Stimulated activated CD4-positive, alpha-beta T cell treated with anti-CD3 and anti-CD28 coated beads, Interleukin-2, amount 100 ng/mL, for 24 hours (primary cell): ENCODE data around the gene UBE2G1.
"Not testable (repeated sequence)": the region's sequence is repeated elsewhere in the genome, so short reads cannot be mapped to it uniquely, and the experiment has no call there.

Experiments used
- DNase-seq, 2 donors: peaks; one replicate each; pipeline ENCODE4 v3.0.0-alpha.2; 2020

The UBE2G1 gene

DNA sequence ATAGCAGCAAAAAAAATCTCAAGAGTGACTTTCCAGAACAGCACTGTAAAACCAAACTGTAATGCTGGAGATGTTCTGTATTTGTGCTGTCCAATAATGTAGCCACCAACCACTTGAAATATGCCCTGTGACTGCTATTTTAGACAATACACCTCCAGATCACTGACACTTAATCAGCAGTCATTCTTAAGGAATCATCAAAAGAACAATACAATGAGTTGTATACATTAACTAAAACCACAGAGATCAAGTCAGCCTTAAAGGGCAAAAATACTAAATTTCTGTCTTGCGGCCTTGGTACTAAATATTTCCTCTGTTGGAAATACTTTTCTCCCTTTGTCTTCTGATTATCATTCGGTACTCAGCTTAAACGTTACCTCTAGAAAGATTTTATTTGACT lies 69.1 kb downstream of the UBE2G1 start:
- DNase-seq: no peak

DNA sequence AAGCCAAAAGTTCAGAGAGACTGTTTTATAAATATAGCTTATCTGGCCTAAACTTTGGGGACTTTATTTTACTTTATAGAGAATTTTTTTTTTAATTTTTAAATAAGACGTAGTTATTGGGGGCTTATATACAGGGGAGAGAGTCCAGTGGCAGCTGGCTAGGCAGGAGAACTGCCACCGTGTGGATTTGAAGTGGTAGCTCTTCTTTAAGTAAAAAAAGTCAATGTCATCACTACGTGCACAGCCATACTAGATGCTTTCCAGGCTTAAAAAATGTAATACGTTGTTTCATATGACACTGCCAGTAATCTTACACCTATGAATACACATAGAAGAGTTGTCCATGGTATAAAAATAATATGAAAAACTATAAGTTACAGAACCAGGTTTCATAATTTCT lies 70.8 kb downstream of the UBE2G1 start:
- DNase-seq: no peak

DNA sequence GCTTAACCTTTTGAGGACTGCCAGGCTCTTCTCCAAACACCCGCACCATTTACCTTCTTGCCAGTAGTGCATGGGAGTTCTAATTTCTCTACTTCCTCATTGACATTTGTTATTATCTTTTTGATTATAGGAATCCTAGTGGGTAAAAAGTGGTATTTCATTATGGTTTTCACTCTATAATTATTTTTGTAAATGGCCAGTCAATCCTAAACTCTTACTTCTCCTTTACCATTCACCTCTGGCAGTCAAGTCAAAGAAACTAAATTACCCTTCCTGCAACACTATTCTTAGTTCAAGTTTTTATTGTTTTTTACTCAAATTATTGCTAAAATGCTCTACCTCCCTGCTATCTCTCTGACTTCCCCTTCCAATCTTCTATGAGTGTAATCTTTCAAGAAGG lies 72.9 kb downstream of the UBE2G1 start:
- DNase-seq: no peak

DNA sequence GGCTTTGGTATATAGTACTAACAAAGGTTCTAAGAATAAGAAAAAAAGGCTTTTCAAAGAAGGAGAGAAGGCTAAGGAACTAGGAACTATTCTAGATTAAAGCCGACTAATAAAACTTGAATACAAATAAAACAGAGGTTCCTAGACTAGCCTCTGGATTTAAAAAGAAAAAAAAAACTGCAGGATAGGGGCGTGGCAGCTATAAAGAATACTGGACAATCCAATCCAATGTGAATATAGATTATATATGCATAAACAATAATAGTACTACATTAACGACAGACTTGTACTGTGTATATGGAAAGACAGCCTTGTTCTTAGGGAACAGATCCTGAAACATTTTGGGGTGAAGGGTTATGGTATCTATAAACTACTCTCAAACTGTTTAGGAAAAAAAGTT lies 78.8 kb downstream of the UBE2G1 start:
- DNase-seq: no peak

DNA sequence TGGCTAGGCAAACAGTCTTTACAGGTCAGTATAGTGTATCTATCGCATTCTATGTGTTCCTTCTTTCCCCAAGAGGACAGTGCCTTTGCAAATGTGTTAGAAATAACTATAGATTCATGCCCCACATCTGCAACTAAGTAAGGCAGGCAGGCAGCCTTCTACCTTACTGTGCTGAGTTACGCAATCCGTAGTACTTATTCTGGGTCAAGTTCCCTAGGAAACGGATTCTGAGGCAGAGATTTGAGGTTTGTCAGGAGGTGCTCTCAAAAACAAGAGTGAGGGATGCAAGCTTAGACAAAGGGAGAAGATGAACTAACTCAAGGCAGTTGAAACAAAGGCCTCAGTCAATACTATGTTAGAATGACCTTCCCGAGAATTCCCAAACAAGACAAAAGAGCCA lies 90.0 kb downstream of the UBE2G1 start:
- DNase-seq: no peak

DNA sequence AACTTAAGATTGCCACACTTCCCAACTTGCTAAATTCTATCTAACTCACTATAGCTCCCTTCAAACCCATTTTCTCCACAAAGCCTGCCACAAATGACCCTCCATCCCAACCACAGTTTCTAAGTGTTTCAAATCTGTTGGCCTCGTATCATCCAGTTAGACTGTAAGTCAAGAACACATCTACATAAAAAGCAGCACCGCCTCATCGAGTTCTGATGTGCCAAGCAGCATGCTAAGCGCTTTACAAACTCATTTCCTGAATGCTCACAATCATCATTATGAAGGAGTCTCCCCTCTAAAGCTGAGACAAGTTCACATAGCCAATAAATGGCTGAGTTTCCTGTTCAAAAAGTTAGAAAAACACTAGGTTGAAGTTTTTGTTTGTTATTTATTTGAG lies 93.5 kb downstream of the UBE2G1 start:
- no peak for DNase-seq

DNA sequence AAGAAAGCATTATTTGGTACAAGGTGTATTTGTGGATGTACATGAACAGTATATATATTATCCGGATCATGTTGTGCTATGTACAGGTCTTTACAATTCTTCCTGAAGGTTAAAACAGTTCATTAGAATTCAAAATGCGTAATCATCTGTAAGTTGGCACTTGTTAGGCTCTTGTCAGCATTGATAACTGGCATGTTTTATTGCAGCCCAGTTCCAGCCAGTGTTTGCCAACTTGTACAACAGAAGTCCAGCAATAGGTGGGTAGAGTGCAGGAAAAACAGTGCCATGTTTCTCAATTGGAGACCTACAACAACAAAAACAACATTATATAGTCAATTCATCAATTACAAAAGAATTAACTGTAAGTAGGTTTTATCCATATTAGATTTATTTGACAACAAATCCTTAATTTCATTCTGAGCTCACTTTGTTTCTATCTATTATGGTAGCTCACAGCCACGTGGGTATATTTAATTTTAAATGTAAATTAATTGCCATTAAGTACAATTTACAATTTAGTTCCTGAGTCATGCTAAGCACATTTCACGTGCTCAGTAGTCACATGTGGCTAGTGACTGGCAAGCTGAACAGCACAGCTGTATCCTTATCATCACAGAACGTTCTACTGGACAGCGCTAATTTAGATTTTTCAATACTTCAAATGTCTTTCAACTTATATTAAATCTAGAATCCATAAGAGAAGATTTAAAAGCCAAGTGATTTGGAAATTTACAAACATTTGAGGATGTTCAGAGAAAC lies 94.1 kb downstream of the UBE2G1 start:
- DNase-seq: no peak

DNA sequence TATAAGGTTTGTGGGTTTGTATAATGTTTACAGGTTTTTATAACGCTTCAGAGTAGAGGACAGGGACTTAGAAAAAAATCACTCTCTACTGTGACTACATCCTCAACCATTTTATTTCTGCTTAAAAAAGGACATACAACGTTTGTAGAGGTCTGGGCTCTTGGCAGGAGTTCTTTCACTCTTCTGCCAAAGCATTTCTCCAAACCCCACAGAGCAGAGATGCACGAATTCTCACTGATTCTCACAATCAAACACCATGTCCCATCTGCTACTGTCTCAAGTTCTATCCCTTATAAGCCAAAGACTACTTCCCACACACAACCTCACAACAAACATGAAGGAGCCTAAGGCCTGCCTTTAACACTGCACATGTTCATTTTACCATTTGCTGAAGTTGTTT lies 95.7 kb downstream of the UBE2G1 start:
- no peak for DNase-seq

DNA sequence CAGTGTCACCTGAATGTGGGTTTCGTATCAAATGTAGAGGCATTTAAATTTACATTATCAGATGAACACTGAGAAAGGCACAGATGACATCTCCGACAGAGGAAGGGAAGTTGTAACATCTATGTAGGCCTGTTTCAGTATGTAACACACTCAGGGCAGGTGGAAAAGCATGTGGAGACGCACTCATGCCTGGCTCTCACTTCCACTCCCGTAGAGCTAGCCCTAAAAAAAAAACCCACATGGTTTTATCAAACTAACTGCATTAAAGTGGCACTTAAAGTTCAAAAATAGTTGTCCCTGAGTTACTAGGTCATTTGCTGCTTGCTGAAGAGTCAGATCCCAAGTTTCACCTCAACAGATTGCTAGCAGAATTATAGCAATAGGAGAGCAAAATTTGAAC lies 96.6 kb downstream of the UBE2G1 start:
- DNase-seq: no peak

DNA sequence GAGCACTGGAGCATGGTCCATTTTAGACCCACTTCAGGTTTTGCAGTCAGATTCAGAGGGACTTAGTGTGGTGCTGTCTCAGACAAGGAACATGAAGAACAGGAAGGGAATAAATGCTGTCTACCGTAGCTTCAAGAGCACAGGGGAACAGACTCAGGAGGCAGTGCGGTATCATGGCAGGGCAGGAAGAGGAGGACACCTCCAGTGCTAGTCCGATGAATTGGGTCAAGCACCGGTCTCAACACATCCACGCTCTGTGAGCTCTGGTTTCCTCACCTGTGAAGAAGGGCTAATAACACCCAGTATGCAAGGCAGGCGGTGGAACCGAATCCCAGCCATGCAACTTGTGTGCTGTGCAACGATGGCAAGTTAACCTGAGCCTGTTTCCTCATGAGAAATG lies 99.1 kb downstream of the UBE2G1 start:
- DNase-seq: no peak

DNA sequence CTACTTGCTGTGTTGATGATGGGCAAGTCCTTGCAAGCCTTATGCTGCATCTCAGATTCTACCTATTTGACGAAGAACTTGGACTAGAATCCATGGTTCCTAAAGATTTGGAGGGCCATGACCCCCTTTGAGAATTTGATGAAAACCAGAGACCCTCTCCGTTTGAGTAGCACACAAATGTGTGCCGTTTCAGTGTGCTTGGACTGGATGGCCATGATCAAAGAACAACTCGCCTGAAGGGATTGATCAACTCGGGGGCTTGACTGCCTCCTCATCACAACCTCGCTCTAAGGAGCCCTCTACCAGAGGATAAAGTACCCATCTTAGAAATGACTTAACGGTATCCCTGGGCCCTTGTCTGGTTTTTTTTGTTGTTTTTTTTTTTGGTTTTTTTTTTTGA lies 99.9 kb downstream of the UBE2G1 start:
- DNase-seq: no peak

DNA sequence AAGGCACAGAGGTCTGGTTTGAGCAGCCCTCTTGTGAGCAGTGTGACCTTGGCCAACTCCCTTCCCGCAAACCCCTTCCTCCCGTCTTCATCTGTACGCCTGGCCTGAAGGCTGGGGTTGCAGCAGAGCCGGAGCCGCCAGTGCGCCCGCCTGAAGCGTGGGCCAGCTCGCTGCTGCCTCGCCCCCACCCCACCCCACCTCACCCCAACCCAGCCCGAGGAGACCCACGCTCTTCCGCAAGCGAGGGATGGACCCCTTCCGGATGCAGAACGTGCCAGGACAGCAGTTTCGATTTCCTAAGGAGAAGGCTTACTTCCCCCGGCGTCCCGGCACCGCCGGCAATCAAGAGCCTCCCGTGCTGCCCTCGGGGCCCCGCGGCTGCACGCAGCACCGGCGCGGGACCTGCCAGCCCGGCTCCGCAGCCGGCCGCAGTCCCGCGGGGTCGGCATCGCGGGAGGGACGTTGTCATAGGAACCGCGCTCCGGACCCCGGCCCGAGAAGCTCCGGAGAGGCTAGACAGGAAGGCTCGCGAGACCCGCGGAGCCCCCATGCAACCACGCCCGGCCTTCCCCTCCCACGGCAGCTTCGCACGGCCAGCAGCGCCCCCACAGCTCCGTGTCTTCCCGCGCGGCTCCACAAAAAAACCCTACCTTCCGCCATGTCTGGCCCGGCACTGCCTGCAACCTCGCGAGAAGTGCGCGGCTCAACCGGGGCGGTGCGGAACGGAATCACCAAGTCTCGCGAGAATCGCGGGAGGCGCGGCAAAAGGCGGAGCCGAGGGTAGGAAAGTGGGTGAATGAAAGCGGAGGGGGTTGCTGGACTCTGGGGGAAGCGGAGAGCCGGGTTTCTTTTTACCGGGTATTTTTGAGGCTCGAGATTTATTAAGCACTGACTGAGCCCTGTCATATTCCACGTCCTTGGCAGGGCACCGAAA lies 102.9 kb downstream of the UBE2G1 start, which contains the start of gene ANKFY1:
Gene ANKFY1 (minus strand): TSS at position 698 of the 934 bp plus-strand sequence. CDS start 38 bp downstream, at position 660.
- peak; percentile 98 to 99 for DNase-seq

DNA sequence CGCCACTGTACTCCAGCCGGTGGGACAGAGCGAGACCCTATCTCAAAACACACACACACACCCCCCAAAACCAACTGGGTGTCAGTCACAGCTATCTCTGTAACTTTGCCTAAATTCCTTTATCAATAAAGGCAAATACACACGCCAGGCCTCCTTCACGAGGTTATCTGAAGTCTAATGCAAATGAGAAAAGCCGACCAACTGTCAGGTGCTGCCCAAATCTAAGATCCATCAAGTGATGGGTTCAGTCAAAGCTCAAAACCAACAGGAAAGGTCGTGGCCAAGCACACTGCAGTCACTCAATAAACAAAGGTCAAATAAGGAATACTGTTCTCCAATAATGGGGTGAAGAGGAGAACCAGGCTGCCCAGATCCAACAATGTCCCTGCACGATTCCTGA lies 103.8 kb downstream of the UBE2G1 start:
- DNase-seq: no peak

DNA sequence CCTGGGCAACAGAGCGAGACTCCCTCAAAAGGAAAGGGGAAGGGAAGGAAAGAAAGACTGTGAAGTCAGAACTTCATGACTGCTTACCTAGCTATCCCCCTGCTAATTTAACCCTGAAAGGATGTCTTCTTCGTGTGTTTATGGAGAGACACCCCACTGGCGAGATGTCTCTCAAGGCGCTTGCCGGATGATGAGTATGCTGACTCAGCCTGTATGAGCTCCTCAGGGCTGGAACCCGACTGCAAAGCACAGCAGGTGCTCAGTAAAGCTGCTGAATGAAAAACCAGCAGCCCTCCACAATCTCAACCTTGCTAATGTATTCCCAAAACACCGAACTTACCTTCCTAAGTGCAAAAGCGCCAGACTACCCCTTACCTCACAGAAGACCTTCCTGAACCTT lies 105.0 kb downstream of the UBE2G1 start:
- DNase-seq: no peak

DNA sequence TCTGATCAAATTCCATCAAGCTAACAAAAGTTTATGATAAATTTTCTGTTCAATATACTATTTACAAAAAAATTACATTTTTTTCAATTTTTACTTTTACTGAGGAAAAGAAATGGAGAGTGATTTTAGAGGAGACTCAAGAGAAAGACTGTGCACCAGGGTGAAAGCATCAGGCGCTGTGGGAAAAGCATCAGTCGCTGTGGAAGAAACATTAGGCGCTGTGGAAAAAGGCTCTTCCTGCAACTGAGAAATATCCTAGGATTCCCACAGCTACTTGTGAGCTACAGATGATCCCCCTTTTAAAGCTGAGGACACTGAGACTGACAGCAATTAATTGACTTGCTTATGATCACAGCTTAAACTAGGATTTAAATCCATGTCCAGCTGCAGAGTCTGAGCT lies 107.6 kb downstream of the UBE2G1 start:
- no peak for DNase-seq

DNA sequence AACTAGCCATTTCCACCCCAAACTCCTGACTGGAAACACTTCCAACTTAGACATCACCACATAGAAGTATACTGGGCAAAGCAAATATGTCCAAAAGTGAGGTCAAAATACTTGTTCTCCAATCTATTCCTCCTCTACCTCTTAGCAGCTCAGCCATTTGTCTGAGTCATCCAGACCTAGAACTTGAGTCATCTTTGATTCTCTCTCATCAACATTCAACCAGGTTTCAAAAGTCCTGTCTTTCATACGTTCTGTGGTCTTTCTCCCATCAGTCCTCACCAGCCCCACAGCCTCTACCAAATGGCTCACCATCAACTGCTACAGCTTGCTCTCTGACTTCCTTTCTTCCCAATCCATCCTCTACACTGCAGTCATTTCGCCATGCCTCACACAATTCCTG lies 109.5 kb downstream of the UBE2G1 start:
- no peak for DNase-seq

DNA sequence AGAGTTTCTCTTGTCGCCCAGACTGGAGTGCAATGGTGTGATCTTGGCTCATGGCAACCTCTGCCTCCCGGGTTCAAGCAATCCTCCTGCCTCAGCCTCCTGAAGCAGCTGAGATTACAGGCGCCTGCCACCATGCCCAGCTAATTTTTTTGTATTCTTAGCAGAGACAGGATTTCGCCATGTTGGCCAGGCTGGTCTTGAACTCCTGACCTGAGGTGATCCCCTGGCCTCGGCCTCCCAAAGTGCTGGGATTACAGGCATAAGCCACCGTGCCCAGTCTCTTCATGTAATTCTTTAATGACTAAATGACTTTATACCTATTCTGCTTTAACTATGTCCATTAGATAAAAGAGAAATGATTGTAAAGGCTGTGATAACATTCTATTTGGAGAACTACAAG lies 111.2 kb downstream of the UBE2G1 start:
- DNase-seq: not testable (repeated sequence)

DNA sequence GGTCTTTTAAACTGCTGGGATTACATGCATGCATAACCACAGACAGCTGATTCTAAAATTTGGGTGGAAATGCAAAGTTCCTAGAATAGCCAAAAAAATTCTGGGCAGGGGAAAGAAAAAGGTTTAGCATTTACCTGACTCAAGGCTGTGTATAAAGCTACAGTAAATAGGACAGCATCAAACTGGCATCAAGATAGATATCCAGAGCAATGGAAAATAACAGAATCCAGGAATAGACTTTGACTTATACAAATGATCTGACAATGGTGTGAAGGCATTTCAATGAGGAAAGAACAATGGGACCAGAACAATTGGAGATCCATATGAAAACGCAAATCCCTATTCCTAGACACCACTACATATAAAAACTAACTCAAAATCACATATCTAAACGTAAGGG lies 115.6 kb downstream of the UBE2G1 start:
- DNase-seq: no peak

DNA sequence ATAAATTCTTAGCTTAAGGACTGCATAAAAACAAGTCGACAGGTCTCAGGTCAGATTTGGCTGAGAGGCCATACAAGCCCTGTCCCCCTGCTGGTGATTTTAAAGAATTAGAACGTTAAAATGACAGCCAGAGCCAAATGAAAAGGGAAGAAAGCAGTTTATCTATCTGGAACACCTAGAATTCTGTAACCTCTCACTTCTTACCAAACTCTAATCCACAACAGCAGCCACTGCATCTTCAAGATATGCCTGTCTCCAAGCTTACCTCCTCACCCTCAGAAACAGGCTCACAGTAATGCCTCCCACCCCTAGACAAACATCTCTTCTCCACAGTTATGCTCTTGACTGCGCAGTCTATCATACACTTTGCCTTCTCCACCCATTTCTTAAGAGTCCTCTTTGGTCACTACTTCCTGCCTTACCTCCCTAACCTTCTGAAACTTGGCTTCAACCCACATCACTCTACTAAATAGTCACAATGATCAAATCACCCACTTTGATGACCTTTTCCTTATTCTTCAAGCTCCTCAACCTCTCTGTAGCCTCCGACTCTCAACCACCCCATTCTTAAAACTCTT lies 116.9 kb downstream of the UBE2G1 start:
- DNase-seq: no peak

DNA sequence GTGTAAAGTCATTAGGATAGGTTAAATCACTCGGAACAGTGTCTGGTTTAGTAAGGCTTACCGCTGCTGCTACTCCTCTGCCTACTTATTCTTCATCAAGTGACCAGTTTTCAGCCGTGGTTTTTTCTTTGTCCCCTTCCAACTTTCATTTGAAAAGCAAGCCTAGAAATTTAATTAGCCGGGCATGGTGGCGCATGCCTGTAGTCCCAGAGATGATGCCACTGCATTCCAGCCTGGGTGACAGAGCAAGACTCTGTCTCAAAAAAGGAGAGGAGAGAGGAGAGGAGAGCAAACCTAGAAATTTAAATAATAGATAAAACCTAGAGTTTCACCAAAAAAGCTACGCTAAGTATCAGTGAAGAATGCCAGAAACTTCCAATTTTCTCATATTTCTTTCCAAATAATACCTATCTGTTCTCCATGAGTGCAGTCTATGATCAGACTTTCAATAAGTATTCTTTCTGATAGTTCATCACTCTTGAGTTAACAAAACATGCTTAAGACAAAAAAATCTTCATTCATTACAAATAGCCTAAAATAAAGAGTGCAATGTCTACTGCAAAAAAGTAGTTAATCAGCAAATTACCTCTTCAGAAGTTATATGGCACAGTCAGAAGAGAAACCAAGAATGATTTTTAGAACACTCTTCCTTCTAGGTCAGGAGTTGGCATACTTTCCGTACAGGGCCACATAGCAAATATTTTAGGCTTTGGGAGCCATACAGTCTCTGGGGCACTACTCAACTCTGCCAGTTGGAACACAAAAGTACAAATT lies 117.8 kb downstream of the UBE2G1 start:
- DNase-seq: no peak

DNA sequence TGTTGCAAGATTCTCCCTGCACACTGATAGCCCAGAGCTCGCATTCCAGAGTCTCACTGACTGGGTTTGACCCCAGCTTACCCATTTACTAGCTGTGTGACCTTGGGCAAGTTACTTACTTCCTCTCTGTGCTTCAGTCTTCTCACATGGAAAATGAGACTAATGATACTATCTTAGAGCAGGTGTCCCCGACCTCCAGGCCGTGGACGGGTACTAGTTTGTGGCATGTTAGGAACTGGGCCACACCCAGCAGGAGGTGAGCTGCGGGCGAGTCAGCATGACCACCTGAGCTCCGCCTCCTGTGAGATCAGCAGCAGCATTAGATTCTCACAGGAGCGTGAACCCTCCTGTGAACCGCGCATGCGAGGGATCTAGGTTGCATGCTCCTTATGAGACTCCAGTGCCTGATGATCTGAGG lies 118.5 kb downstream of the UBE2G1 start:
- DNase-seq: no peak

DNA sequence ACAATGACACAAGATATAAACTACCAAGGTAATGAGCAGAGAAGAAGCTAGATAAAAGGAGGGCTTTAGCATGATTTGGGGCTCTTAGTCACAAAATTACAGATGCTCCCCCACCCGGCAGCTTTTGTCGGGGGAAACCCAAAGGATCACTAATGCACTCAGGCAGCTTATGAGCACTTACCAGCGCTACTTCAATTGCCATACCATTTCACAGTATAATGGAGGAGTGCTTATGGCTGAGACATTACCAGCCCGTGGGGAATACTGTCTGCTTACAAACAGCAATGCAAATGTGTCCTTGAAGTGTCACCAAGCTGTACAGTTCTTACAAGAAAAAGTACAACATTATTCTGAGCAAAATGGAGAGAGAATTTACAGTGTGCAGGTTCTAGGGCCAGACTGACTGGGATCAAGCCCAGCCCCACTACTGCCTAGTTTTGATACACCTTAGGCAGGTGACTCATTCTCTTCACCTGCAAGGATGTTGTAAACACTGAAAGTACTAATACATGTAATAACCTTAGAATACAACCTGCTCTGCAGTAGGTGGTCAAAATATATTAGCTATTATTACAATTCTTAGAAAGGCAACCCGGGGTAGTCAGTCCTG lies 119.0 kb downstream of the UBE2G1 start:
- no peak for DNase-seq

DNA sequence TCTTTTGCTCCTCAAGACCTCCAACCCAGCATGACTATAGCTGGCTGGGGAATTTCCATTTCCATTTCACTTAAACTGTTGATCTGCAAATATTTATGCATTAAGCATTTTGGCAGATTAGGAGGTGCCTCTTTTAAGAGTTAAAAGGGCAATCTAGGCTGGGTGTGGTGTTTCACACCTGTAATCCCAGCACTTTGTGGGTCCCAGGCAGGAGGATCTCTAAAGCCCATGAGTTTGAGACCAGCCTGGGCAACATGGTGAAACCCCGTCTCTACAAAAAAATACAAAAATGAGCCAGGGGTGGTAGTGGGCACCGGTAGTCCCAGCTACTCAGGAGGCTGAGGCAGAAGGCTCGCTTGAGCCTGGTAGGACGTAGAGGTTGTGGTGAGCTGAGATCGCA lies 119.8 kb downstream of the UBE2G1 start:
- DNase-seq: no peak
